H9 (cell line): ENCODE data around the gene RNF8. TPM values are rescaled to one million over a fixed set of nuclear protein-coding genes. Genes with fewer than 3 reads are reported as not detected.

ENCODE experiments used
- DNase-seq: peaks from one replicate; pipeline ENCODE4 v3.0.0-alpha.2; 2017
- H2AFZ ChIP-seq: one replicate; pipeline ENCODE4 v1.6.1; 2013; ENCODE audit warnings: mild to moderate bottlenecking, low read length, control low read depth, moderate library complexity
- H2AK5ac ChIP-seq: 2 replicates; pipeline ENCODE4 v1.6.1; 2013; ENCODE audit warnings: low read length, control low read depth, mixed read lengths; ENCODE audit not compliant: insufficient read length
- H2BK120ac ChIP-seq: one replicate; pipeline ENCODE4 v1.6.1; 2013; ENCODE audit warnings: low read depth, mild to moderate bottlenecking, low read length, control low read depth, inconsistent platforms; ENCODE audit not compliant: poor library complexity, severe bottlenecking
- H2BK12ac ChIP-seq: 2 replicates; pipeline ENCODE4 v1.6.1; 2013; ENCODE audit warnings: low read length, control low read depth, mixed read lengths, low read depth; ENCODE audit not compliant: insufficient read length
- H2BK15ac ChIP-seq: 2 replicates; pipeline ENCODE4 v1.6.1; 2013; ENCODE audit warnings: low read depth, low read length, control low read depth
- H2BK20ac ChIP-seq: one replicate; pipeline ENCODE4 v1.6.1; 2013; ENCODE audit warnings: low read depth, mild to moderate bottlenecking, low read length, control low read depth, inconsistent platforms; ENCODE audit not compliant: poor library complexity, severe bottlenecking
- H2BK5ac ChIP-seq: 2 replicates; pipeline ENCODE4 v1.6.1; 2013; ENCODE audit warnings: low read length, control low read depth, mixed read lengths; ENCODE audit not compliant: insufficient read length
- H3K14ac ChIP-seq: 2 replicates; pipeline ENCODE4 v1.6.1; 2013; ENCODE audit warnings: low read length, control low read depth; ENCODE audit not compliant: insufficient read depth
- H3K18ac ChIP-seq: 2 replicates; pipeline ENCODE4 v1.6.1; 2013; ENCODE audit warnings: low read depth, mild to moderate bottlenecking, mixed read lengths, low read length, control low read depth; ENCODE audit not compliant: insufficient read length
- H3K23ac ChIP-seq: 2 replicates; pipeline ENCODE4 v1.6.1; 2013; ENCODE audit warnings: low read length, control low read depth, mixed read lengths, low read depth; ENCODE audit not compliant: insufficient read length
- H3K23me2 ChIP-seq: 2 replicates; pipeline ENCODE4 v1.6.1; 2013; ENCODE audit warnings: low read depth, mild to moderate bottlenecking, mixed read lengths, low read length, control low read depth; ENCODE audit not compliant: insufficient read length, poor library complexity, severe bottlenecking
- H3K27ac ChIP-seq: 2 replicates; pipeline ENCODE4 v1.5.1; 2013; ENCODE audit warnings: low read length, control low read depth, mixed read lengths, low read depth; ENCODE audit not compliant: insufficient read length
- H3K27me3 ChIP-seq: 2 replicates; pipeline ENCODE4 v1.6.1; 2013; ENCODE audit warnings: low read length, control low read depth, inconsistent platforms; ENCODE audit not compliant: insufficient read depth
- H3K4ac ChIP-seq: 2 replicates; pipeline ENCODE4 v1.6.1; 2013; ENCODE audit warnings: low read depth, mild to moderate bottlenecking, control low read depth, inconsistent platforms, low read length, moderate library complexity
- H3K4me1 ChIP-seq: 2 replicates; pipeline ENCODE4 v1.6.1; 2013; ENCODE audit warnings: low read length, control low read depth, inconsistent platforms; ENCODE audit not compliant: insufficient read depth
- H3K4me2 ChIP-seq: 2 replicates; pipeline ENCODE4 v1.6.1; 2013; ENCODE audit warnings: low read length, control low read depth, mixed read lengths; ENCODE audit not compliant: insufficient read length, insufficient read depth
- H3K56ac ChIP-seq: 2 replicates; pipeline ENCODE4 v1.6.1; 2013; ENCODE audit warnings: low read depth, mild to moderate bottlenecking, mixed read lengths, low read length, control low read depth; ENCODE audit not compliant: insufficient read length
- H3K79me1 ChIP-seq: 2 replicates; pipeline ENCODE4 v1.6.1; 2013; ENCODE audit warnings: low read depth, mild to moderate bottlenecking, moderate library complexity, low read length, control low read depth, inconsistent platforms; ENCODE audit not compliant: insufficient read depth, poor library complexity, severe bottlenecking
- H3K79me2 ChIP-seq: 2 replicates; pipeline ENCODE4 v1.6.1; 2013; ENCODE audit warnings: low read length, control low read depth, inconsistent platforms; ENCODE audit not compliant: insufficient read depth
- H3K9ac ChIP-seq: 2 replicates; pipeline ENCODE4 v1.6.1; 2013; ENCODE audit warnings: low read length, control low read depth, mixed read lengths; ENCODE audit not compliant: insufficient read length; ENCODE audit errors: extremely low read depth
- H3K9me3 ChIP-seq: one replicate; pipeline ENCODE4 v1.6.1; 2013; ENCODE audit warnings: low read depth, low read length, inconsistent platforms; ENCODE audit not compliant: control insufficient read depth
- H3T11ph ChIP-seq: one replicate; pipeline ENCODE4 v1.6.1; 2013; ENCODE audit warnings: mild to moderate bottlenecking, low read length, control low read depth, inconsistent platforms
- H4K20me1 ChIP-seq: one replicate; pipeline ENCODE4 v1.6.1; 2013; ENCODE audit not compliant: control insufficient read depth, insufficient read length, insufficient read depth
- H4K5ac ChIP-seq: 2 replicates; pipeline ENCODE4 v1.6.1; 2013; ENCODE audit warnings: low read depth, mild to moderate bottlenecking, mixed read lengths, low read length, control low read depth; ENCODE audit not compliant: insufficient read length
- H4K8ac ChIP-seq: replicated peaks from 2 replicates; pipeline ENCODE4 v1.6.1; 2013; ENCODE audit warnings: low read length, control low read depth, mixed read lengths, low read depth; ENCODE audit not compliant: insufficient read length
- H4K91ac ChIP-seq: 2 replicates; pipeline ENCODE4 v1.6.1; 2013; ENCODE audit warnings: low read depth, mild to moderate bottlenecking, moderate library complexity, mixed read lengths, low read length, control low read depth; ENCODE audit not compliant: insufficient read length
- H3K27ac Mint-ChIP-seq, 3 experiments: 2 replicates in 2 of 3; 3 replicates in 1 of 3; pipeline ENCODE4 v1.8.0; 2020 to 2021; ENCODE audit warnings: mixed read lengths in 3 of 3, mild to moderate bottlenecking in 1 of 3, moderate library complexity in 1 of 3
- H3K27me3 Mint-ChIP-seq: 2 replicates; pipeline ENCODE4 v1.8.0; 2021; ENCODE audit warnings: low read depth, mild to moderate bottlenecking, moderate library complexity, mixed read lengths
- H3K36me3 Mint-ChIP-seq, 3 experiments: 2 replicates in 2 of 3; 3 replicates in 1 of 3; pipeline ENCODE4 v1.8.0; 2020 to 2021; ENCODE audit warnings: low read depth in 3 of 3, mixed read lengths in 3 of 3; ENCODE audit not compliant: insufficient read depth in 1 of 3
- H3K4me1 Mint-ChIP-seq, 2 experiments: 2 replicates each; pipeline ENCODE4 v1.8.0; 2020; ENCODE audit warnings: mixed read lengths in 2 of 2
- H3K4me3 Mint-ChIP-seq, 2 experiments: 2 replicates in 1 of 2; 3 replicates in 1 of 2; pipeline ENCODE4 v1.8.0; 2020 to 2021; ENCODE audit warnings: mild to moderate bottlenecking in 2 of 2, mixed read lengths in 2 of 2, moderate library complexity in 1 of 2
- H3K9me3 Mint-ChIP-seq, 2 experiments: 2 replicates in 1 of 2; 3 replicates in 1 of 2; pipeline ENCODE4 v1.8.0; 2020; ENCODE audit warnings: mild to moderate bottlenecking in 2 of 2, mixed read lengths in 2 of 2, moderate library complexity in 1 of 2
- WGBS: extraction: QIAGEN DNeasy Blood & Tissue Kit; methylation state at CpG from one replicate; pipeline ENCODE4 v1.1.7; 2013; ENCODE audit warnings: missing lambda C conversion rate, low lambda C conversion rate, mixed read lengths; ENCODE audit not compliant: insufficient read length; ENCODE audit errors: extremely low coverage; 5-methylcytosine and 5-hydroxymethylcytosine counted together
- total RNA-seq: library from RNA; stranded (reverse); gene quantifications from 2 replicates; pipeline ENCODE4 v1.2.1, GENCODE V29; 2021
- TF ChIP-seq, protein P1 (sequence below): fragments of 200-600 bp; sonication (generic); conservative IDR thresholded peaks from 3 replicates; pipeline ENCODE4 v1.8.0; 2021; ENCODE audit warnings: antibody characterized with exemption, mild to moderate bottlenecking

Gene RNF8
- total RNA-seq, 1 experiment from 2014 or later: 34.7 TPM

DNA sequence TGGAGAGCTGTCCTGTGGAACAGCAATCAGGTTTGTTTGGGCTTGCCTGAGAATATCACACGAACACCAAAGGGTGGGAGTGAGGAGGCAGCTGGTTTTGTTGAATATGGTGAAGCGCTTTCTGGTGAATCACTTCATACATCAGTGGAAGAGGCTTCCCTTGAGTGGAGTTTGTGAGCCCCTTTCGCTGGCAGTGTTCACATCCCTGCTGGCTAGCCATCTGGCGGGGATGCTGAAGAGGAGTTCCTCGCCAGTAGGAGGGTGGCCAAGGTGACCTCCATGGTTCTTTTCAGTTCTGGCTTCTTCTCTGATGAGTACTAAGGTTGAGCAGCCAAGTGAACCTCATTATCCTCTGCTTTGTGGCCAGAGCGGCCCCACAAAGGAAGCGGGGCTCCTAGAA lies 37.7 kb upstream of the RNF8 start:
- no CpG with 5 or more reads among the region's 7 CpGs for WGBS
- H3K4me2 ChIP-seq: no peak overlapping the region
- H3T11ph ChIP-seq: no peak overlapping the region
- H3K27me3 ChIP-seq: no peaks in the 10 kb centered on the region
- no peak overlapping the region for H3K14ac ChIP-seq
- no peaks in the 10 kb centered on the region for H3K9me3 ChIP-seq
- no peak overlapping the region for H2BK5ac ChIP-seq
- H2BK20ac ChIP-seq: no peak overlapping the region
- no peak overlapping the region for H2BK12ac ChIP-seq
- H2BK120ac ChIP-seq: no peak overlapping the region
- Mint-ChIP-seq H3K9me3 (no peaks in the 10 kb centered on the region), H3K36me3 (peaks cover 2 to 24% (median 24%) of the 10 kb centered on the region in 3 experiments), H3K4me3 (no peak overlapping the region), H3K27me3 (no peaks in the 10 kb centered on the region), H3K27ac (no peak overlapping the region), H3K4me1 (no peaks in the 10 kb centered on the region; a peak in 1 of 4 replicates)
- H3K23ac ChIP-seq: no peak overlapping the region
- no peaks in the 10 kb centered on the region for H3K4me1 ChIP-seq
- H3K79me2 ChIP-seq: no peaks in the 10 kb centered on the region
- no peaks in the 10 kb centered on the region for H3K79me1 ChIP-seq
- H4K91ac ChIP-seq: no peak overlapping the region
- no peak for DNase-seq
- H4K20me1 ChIP-seq: no peaks in the 10 kb centered on the region
- no peak overlapping the region for H2AFZ ChIP-seq
- no peak overlapping the region for H4K5ac ChIP-seq
- H3K9ac ChIP-seq: no peak overlapping the region
- TF ChIP-seq, protein P1, sequence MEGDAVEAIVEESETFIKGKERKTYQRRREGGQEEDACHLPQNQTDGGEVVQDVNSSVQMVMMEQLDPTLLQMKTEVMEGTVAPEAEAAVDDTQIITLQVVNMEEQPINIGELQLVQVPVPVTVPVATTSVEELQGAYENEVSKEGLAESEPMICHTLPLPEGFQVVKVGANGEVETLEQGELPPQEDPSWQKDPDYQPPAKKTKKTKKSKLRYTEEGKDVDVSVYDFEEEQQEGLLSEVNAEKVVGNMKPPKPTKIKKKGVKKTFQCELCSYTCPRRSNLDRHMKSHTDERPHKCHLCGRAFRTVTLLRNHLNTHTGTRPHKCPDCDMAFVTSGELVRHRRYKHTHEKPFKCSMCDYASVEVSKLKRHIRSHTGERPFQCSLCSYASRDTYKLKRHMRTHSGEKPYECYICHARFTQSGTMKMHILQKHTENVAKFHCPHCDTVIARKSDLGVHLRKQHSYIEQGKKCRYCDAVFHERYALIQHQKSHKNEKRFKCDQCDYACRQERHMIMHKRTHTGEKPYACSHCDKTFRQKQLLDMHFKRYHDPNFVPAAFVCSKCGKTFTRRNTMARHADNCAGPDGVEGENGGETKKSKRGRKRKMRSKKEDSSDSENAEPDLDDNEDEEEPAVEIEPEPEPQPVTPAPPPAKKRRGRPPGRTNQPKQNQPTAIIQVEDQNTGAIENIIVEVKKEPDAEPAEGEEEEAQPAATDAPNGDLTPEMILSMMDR: no peak
- H2AK5ac ChIP-seq: no peak overlapping the region
- H3K18ac ChIP-seq: no peak overlapping the region
- H3K27ac ChIP-seq: no peak overlapping the region
- H3K23me2 ChIP-seq: no peaks in the 10 kb centered on the region
- no peak overlapping the region for H3K56ac ChIP-seq
- no peak overlapping the region for H4K8ac ChIP-seq
- H2BK15ac ChIP-seq: no peak overlapping the region
- no peak overlapping the region for H3K4ac ChIP-seq
